Stimulated activated CD8-positive, alpha-beta memory T cell treated with anti-CD3 and anti-CD28 coated beads, Interleukin-15, amount 100 ng/mL, for 24 hours (primary cell): ENCODE results near the gene KCNA1.

Source experiments
- DNase-seq: peaks from one replicate; pipeline ENCODE4 v3.0.0-alpha.2; 2020; ENCODE audit warnings: low read depth

Gene KCNA1

GRCh38 chr12:4911316-4911994 lies 1.8 kb downstream of the KCNA1 start:
- no peak for DNase-seq

DNA sequence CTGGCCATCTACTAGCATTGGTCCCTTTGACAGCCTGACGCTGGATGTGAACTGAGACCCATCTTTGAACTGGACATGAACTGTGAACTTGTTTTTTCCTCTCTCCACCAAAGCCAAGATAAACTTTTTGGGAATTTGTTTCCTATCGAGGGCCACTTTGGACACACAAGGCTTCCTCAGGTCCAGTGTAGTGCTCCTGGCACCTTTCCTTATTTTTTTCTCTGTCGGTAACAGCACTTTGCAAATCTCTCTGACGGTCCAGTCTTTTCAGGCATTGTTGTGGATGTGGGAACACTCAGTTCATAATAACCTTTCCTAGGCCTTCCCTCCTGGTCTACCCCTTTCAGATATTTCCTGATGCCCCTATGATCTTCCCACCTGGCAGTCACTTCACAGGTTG lies 5.0 kb downstream of the KCNA1 start:
- no peak for DNase-seq

- no peak for DNase-seq
These were observed 6.0 kb downstream of the KCNA1 start for GRCh38 chr12:4915752-4916151.

- DNase-seq, result no peak
These were observed 9.4 kb downstream of the KCNA1 start for GRCh38 chr12:4918950-4919660.

DNA sequence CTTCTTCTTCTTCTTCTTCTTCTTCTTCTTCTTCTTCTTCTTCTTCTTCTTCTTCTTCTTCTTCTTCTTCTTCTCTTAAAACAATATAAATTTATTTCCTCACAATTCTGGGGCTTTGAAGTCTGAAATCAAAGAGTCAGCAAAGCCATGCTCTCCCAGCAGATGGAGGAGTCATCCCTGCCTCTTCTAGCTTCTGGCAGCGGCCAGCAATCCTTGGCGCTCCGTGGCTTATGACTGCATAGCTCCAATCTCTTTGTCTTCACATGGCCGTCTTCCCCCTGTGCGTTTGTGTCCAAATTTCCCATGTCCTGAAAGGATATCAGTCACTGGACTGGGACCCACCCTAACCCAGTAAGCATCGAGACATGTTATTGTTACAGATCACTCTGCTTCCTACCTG lies 22.9 kb downstream of the KCNA1 start:
- no peak for DNase-seq

GRCh38 chr12:4933411-4933810 lies 23.7 kb downstream of the KCNA1 start:
- no peak for DNase-seq

GRCh38 chr12:4934407-4935035 lies 24.8 kb downstream of the KCNA1 start:
- DNase-seq, result no peak

GRCh38 chr12:4938900-4939299 lies 29.2 kb downstream of the KCNA1 start:
- no peak for DNase-seq

DNA sequence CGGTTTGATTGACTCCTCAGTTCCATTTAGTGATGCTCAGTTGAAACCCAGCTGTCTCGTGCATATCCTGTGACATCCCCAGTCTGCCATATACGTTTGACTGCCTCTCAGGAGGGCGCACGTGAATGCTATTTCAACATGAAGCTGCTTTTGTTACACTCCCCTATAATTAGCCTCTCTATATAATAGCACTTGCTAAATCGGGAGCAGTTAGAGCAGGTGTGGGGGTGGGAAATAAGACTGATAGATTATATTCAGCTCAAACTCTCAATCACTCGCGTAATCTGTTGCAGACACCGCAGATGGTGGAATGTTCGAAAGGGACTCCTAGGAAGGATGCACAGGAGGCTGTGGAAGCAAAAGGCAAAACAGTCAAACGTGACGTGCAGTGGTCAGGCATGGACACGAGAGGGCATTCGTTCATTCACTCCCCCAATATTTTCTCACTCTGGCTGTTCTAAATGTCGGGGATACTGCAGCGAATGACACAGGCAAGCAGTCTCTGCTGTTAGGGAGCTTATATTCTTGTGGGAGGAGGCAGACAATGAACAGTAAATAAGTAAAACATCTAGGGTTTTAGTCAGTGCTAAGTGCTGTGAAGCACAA lies 29.8 kb downstream of the KCNA1 start:
- DNase-seq, result no peak

DNA sequence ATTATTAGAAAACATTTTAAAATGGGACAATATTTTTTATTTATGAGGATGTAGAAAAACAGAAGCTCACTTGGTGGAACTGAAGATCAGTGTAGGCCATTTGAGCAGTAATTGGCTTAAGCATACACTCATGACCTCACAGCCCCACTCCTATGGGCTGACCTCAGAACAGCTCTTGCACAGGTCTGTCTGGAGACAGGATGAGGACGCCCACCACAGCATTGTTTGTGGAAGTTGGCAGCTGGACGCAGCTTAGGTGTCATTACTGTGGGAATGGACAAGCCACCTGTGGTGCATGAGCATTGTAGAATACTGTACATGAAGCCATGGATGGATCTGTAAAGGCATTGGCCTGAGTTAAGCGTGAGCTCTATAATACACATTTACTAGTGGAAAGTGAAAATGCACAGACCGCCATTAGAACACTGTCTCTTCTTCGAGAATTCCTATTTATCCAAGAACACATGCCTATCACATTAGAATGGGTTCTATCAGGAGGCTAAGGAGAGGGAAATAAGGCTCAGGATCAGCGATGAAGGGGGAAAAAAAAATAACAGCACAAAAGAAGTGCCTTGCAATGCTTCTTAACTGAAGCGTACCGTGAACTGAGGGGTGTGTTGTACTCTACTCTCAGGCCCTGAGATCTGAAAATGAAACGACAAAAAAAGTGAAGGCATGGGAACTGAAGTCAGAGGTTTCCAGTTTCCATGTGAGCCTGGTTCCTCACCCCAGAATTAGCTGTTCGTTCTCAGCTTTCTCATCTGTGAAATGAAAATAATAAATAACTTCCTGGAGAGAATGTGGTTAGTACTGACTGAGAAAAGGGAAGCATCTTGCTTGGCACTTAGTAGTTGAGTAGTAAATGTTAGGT lies 33.6 kb downstream of the KCNA1 start:
- no peak for DNase-seq

- DNase-seq, result no peak
These were observed 34.2 kb downstream of the KCNA1 start for GRCh38 chr12:4943938-4944284.

- no peak for DNase-seq
These were observed 37.5 kb downstream of the KCNA1 start for GRCh38 chr12:4947253-4947652.

- no peak for DNase-seq
These were observed 41.4 kb downstream of the KCNA1 start for GRCh38 chr12:4951083-4951482.

- DNase-seq, result no peak
These were observed 41.9 kb downstream of the KCNA1 start for GRCh38 chr12:4951601-4952000.

DNA sequence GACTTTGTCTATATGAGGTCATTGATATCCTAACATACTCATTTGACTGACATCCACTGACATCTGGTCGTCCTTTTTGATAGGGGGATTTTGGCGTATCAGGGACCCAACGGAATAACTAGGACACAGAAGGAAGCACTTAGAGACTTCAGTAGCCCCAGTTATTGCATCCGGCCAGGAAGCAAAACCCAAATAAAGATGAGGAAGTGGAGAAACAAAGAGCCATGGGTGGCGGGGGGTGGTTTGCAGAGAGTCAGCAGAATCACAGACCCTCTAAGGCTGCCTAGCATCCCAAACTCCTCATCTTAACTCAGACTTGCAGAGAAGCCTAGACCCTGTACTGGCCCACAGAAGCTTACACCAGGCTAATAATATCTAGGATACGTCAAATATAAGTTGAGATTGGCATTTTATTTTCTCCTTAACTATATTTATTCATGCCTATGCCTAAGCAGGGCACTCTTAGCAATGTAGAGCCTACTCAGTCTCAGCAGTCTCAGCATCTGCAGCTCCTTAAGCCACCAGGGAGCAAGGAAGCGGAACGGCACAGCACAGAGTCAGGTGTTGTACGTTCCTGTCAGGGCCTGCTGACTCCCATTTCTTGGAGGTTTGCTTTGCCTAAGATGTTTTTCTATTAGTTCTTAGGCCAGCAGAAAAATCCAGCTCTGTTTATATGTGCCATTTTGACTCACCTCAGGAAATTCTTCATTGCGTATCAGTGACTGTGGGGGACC lies 45.1 kb downstream of the KCNA1 start:
- DNase-seq, result no peak

DNA sequence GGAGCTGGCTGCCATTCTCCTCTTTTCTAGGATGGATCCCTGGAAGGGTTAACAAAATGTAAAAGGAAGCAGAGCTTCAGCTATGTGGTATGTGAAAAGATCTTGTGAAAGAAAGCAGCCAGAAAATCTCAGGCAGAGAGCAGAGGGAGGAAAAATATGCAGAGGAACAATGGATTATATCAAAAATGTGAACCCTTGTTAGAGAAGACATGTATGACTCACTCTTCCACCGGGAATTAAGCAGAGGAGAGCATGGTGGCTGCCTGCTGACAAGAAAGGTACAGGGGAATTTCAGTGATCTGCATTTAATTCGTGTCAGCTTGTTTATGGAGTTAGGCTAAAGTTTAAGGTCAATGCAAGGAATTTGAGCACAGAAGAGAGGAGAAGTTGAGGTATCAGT lies 46.3 kb downstream of the KCNA1 start:
- DNase-seq, result no peak

DNA sequence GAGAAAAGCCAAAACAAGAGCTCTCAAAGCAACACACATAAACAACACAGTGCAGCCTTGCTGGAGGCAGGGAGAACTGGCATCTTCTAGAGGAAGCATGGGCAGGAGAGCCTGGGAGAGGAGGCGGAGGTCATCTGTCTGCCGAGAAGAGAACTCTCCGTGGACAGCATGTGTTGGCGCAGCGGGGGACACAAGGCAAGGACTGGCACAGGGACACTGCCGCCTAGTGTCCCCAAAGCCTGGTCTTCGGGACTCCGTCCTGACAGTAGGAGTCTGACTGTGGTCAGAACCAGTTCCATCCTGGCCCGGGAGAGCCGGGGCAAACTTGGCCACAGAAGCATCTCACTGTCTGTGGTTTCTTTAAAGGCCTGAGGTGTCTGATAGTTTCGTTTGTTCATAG lies 47.3 kb downstream of the KCNA1 start:
- DNase-seq, result no peak

DNA sequence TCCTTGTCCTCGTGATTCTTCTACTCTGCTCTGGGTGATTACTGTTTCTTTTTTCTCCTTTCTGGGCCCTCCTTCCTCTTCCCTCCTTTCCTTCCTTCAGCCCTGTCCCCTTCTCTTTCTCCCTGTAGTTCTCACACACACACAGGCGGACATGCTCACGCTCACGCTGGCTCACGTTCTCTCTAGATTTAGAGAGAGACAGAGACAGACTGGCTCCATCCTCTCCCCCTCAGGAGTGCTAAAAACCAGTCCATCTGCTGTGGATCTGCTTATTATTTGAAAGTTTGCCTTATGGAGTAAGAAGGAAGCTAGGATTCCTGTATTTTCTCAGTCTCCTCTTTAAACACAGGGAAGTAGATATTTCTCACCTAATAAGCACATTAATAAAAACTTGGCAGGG lies 48.1 kb downstream of the KCNA1 start:
- DNase-seq, result no peak

DNA sequence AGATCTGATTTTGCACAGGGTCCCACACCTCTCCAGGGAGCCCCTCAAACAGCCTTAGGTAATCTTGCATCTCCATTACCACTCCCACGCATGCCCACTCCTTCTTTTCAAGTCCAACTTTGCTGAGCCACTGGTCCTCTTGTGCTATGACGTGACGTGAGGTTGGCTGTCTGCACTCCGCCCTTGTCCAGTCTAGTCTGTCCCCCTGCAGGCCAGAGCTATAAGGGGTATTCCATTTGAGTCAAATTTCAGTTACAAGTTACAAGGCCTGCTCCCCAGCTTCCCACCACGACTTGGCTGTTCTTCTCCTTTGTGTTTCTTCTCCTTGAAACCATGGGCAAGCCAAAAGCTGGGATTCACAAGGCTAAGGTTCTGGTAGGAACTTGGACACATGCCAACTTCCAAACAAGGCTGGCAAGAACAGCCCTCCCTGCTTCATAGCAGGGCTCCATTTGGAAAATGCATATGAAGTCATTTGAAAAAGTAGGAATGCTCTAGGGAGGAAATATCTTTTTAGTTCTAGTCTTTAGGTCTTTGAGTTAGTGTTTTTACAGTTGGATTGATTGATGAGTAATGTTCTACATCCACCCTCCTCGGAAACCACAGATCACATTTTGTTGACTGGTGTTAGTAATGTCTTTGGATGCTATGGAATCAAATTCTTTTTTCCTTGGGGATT lies 49.1 kb downstream of the KCNA1 start:
- no peak for DNase-seq

- no peak for DNase-seq
These were observed 49.7 kb downstream of the KCNA1 start for GRCh38 chr12:4959381-4959780.

- no peak for DNase-seq
These were observed 50.3 kb downstream of the KCNA1 start for GRCh38 chr12:4960030-4960429.
